ENCODE measurements around the gene SAXO1. TPM values are rescaled to one million over a fixed set of nuclear protein-coding genes. Genes with fewer than 3 reads are reported as not detected.

The SAXO1 gene
- total RNA-seq, 4 donors from 2014 or later = 0.20 TPM; not detected in 3

- no peaks in the 10 kb centered on the region for H3K9me3 ChIP-seq
- no peaks in the 10 kb centered on the region for H3K36me3 ChIP-seq
- in situ Hi-C loops (cut with MboI; ENCODE audit: low sequenced_read_pairs in 4 of 4) (no loop called here), intact Hi-C loops (cut with DNase I; ENCODE audit: low total_unique reads) (no loop called here)
- DNase-seq (no peak), ATAC-seq (no peak)
- TF ChIP-seq CTCF (IDR thresholded peaks at IDR 0.05 in 4 of 5, conservative IDR thresholded peaks at IDR 0.05 in 1 of 5) (no peak), POLR2A (IDR thresholded peaks at IDR 0.05) (no peak)
- no peaks in the 10 kb centered on the region for H3K4me1 ChIP-seq
- H3K4me3 ChIP-seq = no peak overlapping the region
- no peaks in the 10 kb centered on the region for H3K27me3 ChIP-seq
- H3K27ac ChIP-seq = no peak overlapping the region
These were observed 53.6 kb downstream of the SAXO1 start for GRCh38 chr9:18979367-18979766.

- Histone ChIP-seq H3K36me3 (no peaks in the 10 kb centered on the region), H3K9me3 (no peaks in the 10 kb centered on the region), H3K27ac (no peak overlapping the region), H3K4me3 (no peak overlapping the region), H3K4me1 (no peaks in the 10 kb centered on the region), H3K27me3 (no peaks in the 10 kb centered on the region)
- TF ChIP-seq POLR2A (IDR thresholded peaks at IDR 0.05) (no peak), CTCF (IDR thresholded peaks at IDR 0.05 in 4 of 5, conservative IDR thresholded peaks at IDR 0.05 in 1 of 5) (no peak)
- intact Hi-C loops (cut with DNase I; ENCODE audit: low total_unique reads) = no loop called here
- no peak for ATAC-seq
- no peak for DNase-seq
- in situ Hi-C loops (cut with MboI; ENCODE audit: low sequenced_read_pairs in 4 of 4) = no loop called here
These were observed 54.8 kb downstream of the SAXO1 start for GRCh38 chr9:18978188-18978587.

GRCh38 chr9:18976709-18977531 lies 56.1 kb downstream of the SAXO1 start:
- H3K4me3 ChIP-seq = no peak overlapping the region

GRCh38 chr9:18976221-18976708 lies 56.7 kb downstream of the SAXO1 start:
- H3K36me3 ChIP-seq = no peaks in the 10 kb centered on the region
- no peaks in the 10 kb centered on the region for H3K27me3 ChIP-seq
- H3K9me3 ChIP-seq = no peaks in the 10 kb centered on the region
- in situ Hi-C loops (cut with MboI; ENCODE audit: low sequenced_read_pairs in 4 of 4) (no loop called here), intact Hi-C loops (cut with DNase I; ENCODE audit: low total_unique reads) (no loop called here)
- H3K4me1 ChIP-seq = no peaks in the 10 kb centered on the region
- H3K4me3 ChIP-seq = no peak overlapping the region
- no peak for ATAC-seq
- DNase-seq = no peak
- TF ChIP-seq CTCF (IDR thresholded peaks at IDR 0.05 in 4 of 5, conservative IDR thresholded peaks at IDR 0.05 in 1 of 5) (no peak), POLR2A (IDR thresholded peaks at IDR 0.05) (no peak)
- H3K27ac ChIP-seq = no peak overlapping the region

More at GRCh38 chr9:18976709-18977531, 56.1 kb downstream of the SAXO1 start:
- H3K4me1 ChIP-seq = no peaks in the 10 kb centered on the region
- intact Hi-C loops (cut with DNase I; ENCODE audit: low total_unique reads) (no loop called here), in situ Hi-C loops (cut with MboI; ENCODE audit: low sequenced_read_pairs in 4 of 4) (no loop called here)
- H3K27ac ChIP-seq = no peak overlapping the region
- H3K27me3 ChIP-seq = no peaks in the 10 kb centered on the region
- no peak for TF ChIP-seq CTCF (IDR thresholded peaks at IDR 0.05 in 4 of 5, conservative IDR thresholded peaks at IDR 0.05 in 1 of 5)
- DNase-seq (no peak), ATAC-seq (no peak)
- no peaks in the 10 kb centered on the region for H3K9me3 ChIP-seq
- H3K36me3 ChIP-seq = no peaks in the 10 kb centered on the region
